ENCODE results near the gene RELA.

The RELA gene

GRCh38 chr11:65609229-65609628 lies 53.5 kb downstream of the RELA start:
- TF ChIP-seq, protein P1, sequence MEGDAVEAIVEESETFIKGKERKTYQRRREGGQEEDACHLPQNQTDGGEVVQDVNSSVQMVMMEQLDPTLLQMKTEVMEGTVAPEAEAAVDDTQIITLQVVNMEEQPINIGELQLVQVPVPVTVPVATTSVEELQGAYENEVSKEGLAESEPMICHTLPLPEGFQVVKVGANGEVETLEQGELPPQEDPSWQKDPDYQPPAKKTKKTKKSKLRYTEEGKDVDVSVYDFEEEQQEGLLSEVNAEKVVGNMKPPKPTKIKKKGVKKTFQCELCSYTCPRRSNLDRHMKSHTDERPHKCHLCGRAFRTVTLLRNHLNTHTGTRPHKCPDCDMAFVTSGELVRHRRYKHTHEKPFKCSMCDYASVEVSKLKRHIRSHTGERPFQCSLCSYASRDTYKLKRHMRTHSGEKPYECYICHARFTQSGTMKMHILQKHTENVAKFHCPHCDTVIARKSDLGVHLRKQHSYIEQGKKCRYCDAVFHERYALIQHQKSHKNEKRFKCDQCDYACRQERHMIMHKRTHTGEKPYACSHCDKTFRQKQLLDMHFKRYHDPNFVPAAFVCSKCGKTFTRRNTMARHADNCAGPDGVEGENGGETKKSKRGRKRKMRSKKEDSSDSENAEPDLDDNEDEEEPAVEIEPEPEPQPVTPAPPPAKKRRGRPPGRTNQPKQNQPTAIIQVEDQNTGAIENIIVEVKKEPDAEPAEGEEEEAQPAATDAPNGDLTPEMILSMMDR (IDR thresholded peaks at IDR 0.05; ENCODE audit: extremely low read depth, insufficient read depth, missing control alignments) = no peak
- in situ Hi-C loops (cut with MboI; ENCODE audit: low pct_unique_long_range_greater_than_20kb, low sequenced_read_pairs, unreplicated experiment) = no loop called here
- DNase-seq (ENCODE audit: low spot score) = no peak

GRCh38 chr11:65607614-65608426 lies 54.9 kb downstream of the RELA start:
- no peak for DNase-seq (ENCODE audit: low spot score)
- in situ Hi-C loops (cut with MboI; ENCODE audit: low pct_unique_long_range_greater_than_20kb, low sequenced_read_pairs, unreplicated experiment) = no loop called here
- TF ChIP-seq, protein P1 (IDR thresholded peaks at IDR 0.05; ENCODE audit: extremely low read depth, insufficient read depth, missing control alignments) = no peak

DNA sequence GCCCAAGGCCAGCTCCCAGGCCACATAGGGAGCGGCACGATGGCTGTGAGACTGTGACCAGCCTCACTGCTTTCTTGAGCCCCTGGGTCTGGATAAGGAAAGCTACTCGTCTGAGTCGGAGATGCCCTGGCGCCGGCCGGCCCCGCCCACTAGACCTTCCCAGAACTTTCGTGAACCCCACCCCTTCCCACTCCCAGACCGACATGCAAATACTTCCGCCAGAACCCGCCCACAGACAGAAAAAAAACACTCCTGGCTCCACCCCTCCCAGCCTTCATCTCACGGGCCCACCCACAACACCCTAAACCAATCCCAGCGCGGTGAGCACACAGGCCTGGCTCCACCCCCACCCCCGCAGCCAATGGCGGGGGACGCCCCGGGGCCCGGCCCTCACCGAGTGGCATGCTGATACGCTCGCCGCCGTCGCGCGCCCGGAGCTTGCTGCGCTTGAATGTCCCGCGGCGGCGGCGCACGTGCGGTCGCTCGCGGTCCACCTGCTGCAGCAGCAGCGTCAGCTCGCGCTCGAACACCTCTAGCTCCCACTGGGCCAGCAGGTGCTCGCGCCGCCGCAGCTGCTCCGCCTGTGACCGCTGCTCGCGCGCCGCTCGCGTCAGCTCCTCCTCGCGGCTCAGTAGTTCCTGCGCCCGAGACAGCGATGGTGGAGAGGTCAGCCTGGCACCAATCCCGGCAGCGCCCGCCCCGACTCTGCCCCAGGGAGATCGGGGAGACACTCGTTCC lies 55.7 kb downstream of the RELA start:
- in situ Hi-C loops (cut with MboI; ENCODE audit: low pct_unique_long_range_greater_than_20kb, low sequenced_read_pairs, unreplicated experiment) = no loop called here
- DNase-seq (ENCODE audit: low spot score) = no peak
- TF ChIP-seq, protein P1 (IDR thresholded peaks at IDR 0.05; ENCODE audit: extremely low read depth, insufficient read depth, missing control alignments) = no peak

DNA sequence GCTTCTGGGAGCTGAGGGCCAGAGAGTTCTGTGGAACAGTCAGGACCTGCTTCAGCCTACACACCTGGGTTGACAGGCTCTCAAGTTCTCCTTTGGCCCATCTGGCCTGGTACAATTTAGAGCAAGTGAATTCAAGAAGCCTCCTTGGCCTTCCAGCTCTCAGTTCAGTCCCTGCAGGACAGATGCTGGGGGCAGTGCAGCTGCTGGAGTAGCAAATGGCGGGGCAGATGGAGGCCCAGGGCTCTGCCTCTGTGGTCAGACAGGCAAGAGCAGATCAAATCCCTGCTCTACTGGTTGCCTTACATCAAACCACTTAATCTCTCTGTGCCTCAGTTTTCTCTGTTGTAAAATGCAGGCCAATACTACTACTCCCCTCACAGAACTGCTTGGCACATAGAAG lies 58.5 kb downstream of the RELA start:
- no peak for DNase-seq (ENCODE audit: low spot score)
- in situ Hi-C loops (cut with MboI; ENCODE audit: low pct_unique_long_range_greater_than_20kb, low sequenced_read_pairs, unreplicated experiment) = no loop called here
- TF ChIP-seq, protein P1 (IDR thresholded peaks at IDR 0.05; ENCODE audit: extremely low read depth, insufficient read depth, missing control alignments) = no peak
